ENCODE measurements around the gene NFIL3. TPM values are rescaled to one million over a fixed set of nuclear protein-coding genes. Genes with fewer than 3 reads are reported as not detected.

NFIL3 gene
- total and polyA plus RNA-seq, 2 of the 4 experiments (the other 2 are of a cell fraction) = 27.6 to 27.7 TPM

DNA sequence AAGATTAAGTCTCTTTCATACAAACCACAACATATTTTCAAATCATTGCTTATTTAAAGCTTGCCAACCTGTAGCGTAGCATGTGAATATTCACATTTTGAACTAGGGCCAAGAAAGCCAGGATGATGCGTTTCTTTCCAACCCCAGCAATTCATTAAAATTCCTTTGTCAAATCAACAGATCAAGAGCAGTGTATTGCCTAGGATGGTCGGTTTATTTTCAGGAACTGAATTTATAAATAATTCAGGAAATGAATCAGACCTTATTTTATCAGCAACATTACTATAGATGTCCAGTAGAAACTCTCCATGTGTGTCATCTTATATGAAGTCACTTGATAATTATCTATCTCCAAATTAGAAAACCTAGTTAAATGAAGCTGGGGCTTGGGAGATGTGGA is 48.7 kb downstream of the NFIL3 start:
- Histone ChIP-seq H3K4me2 (ENCODE audit: low read depth, low read length) (no peak overlapping the region), H2BK5ac (ENCODE audit: low read depth, low read length, poor library complexity, severe bottlenecking) (peak overlapping the region; percentile 31), H3K14ac (replicated peaks; ENCODE audit: low read depth, low read length) (peak overlapping the region; percentile 59; the same call in 1 of the 2 replicates), H3K4me3 (ENCODE audit: insufficient read depth, low read depth, low read length) (no peak overlapping the region), H4K5ac (ENCODE audit: low read depth, low read length) (peak overlapping the region; percentile 79), H3K4ac (ENCODE audit: low read depth, low read length) (peak overlapping the region; percentile 82), H3K9ac (ENCODE audit: low read depth, low read length) (no peak overlapping the region), H3K4me1 (ENCODE audit: control insufficient read depth, insufficient read depth, low read length) (peaks cover 6% of the 10 kb centered on the region), H2BK20ac (ENCODE audit: low read depth, low read length) (peak overlapping the region; percentile 77), H3K9me1 (ENCODE audit: insufficient read depth, low read length) (no peaks in the 10 kb centered on the region), H2AK9ac (replicated peaks; ENCODE audit: low read depth, low read length, poor library complexity) (no peak overlapping the region), H3K23ac (ENCODE audit: low read depth, low read length) (no peak overlapping the region; the same call in 1 of the 2 replicates), H3K79me1 (ENCODE audit: low read depth in 1 of 2, low read length in 2 of 2) (peaks cover 0 to 5% of the 10 kb centered on the region in 2 experiments; a peak in 1 of 4 replicates), H3K27me3 (ENCODE audit: control insufficient read depth, insufficient read depth, low read length) (no peaks in the 10 kb centered on the region), H2AFZ (replicated peaks; ENCODE audit: low read length, poor library complexity) (no peak overlapping the region), H2BK15ac (ENCODE audit: low read depth, low read length) (peak overlapping the region; percentile 10; the same call in 1 of the 3 replicates), H3K9me3 (ENCODE audit: control insufficient read depth, insufficient read depth, low read length) (no peaks in the 10 kb centered on the region; the same call in 1 of the 2 replicates), H4K91ac (ENCODE audit: insufficient read depth, low read depth, low read length) (peak overlapping the region; percentile 67; the same call in 1 of the 2 replicates), H4K8ac (ENCODE audit: low read depth in 2 of 2, low read length in 2 of 2) (peak overlapping the region; percentile 10 to 53; a peak in 1 of 4 replicates), H4K20me1 (ENCODE audit: insufficient read depth, low read length) (no peaks in the 10 kb centered on the region), H2BK120ac (ENCODE audit: low read depth, low read length) (peak overlapping the region; percentile 87), H2AK5ac (ENCODE audit: low read depth, low read length) (peak overlapping the region; percentile 73; the same call in 1 of the 2 replicates), H3K18ac (ENCODE audit: low read depth, low read length) (no peak overlapping the region), H3K27ac (ENCODE audit: insufficient read depth, low read length) (peak overlapping the region; percentile 72), H3K36me3 (ENCODE audit: control insufficient read depth, insufficient read depth, low read length) (no peaks in the 10 kb centered on the region), H3K56ac (ENCODE audit: extremely low read depth, insufficient read depth, low read length) (no peak overlapping the region)
- in situ Hi-C loops (cut with MboI; ENCODE audit: low sequenced_read_pairs) = no loop called here
- peak; percentile 93 for DNase-seq
- POLR2A ChIA-PET (ENCODE audit: unreplicated experiment) = no interaction called here
- no peak for TF ChIP-seq MXI1 (IDR thresholded peaks at IDR 0.05; ENCODE audit: borderline replicate concordance, low read depth, low read length)
- no peak for TF ChIP-seq FOS (IDR thresholded peaks at IDR 0.05; ENCODE audit: low read depth, low read length)
- no peak for TF ChIP-seq RAD21 (IDR thresholded peaks at IDR 0.05; ENCODE audit: low read length)
- TF ChIP-seq MAFK (IDR thresholded peaks at IDR 0.05; ENCODE audit: low read depth, low read length) = no peak
- TF ChIP-seq POLR2A (IDR thresholded peaks at IDR 0.05; ENCODE audit: low read depth, low read length) = no peak
- WGBS, 2 experiments (ENCODE audit: extremely low coverage in 2 of 2, insufficient read length in 1 of 2) = no CpG with 5 or more reads among the region's 3 CpGs
- intact Hi-C loops (cut with micrococcal nuclease) = no loop called here
- dilution Hi-C loops (cut with HindIII; ENCODE audit: low sequenced_read_pairs, unreplicated experiment) = no loop called here
- peak; percentile 82 for ATAC-seq (ENCODE audit: low read depth)
- BruUV-seq (replicated peaks) = no TSS peak
- CTCF ChIA-PET = no interaction called here
